ENCODE measurements around the gene IRF4.
"Not testable (repeated sequence)": the region's sequence is repeated elsewhere in the genome, so short reads cannot be mapped to it uniquely, and the experiment has no call there.

IRF4 gene

GRCh38 chr6:366389-367297 lies 24.9 kb upstream of the IRF4 start:
- no peak for DNase-seq

DNA sequence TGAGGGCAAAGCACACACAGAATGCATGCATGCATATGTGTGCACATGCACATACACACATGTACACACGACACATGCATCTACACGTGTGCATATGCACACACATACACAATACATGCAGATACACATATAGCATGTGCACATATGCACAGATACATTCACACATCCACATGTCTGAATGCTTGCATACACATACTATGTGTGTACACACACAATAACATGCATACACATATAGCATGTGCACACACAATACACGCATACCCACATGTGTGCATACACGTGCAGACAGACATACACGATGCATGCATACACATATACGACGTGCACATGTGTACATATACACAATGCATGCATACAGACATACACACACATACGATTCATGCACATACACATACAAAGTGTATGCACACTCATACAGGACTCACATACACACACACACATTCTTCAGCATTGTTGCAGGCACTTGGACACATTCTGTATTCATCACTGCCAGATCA lies 24.2 kb upstream of the IRF4 start:
- no peak for DNase-seq

GRCh38 chr6:367891-368630 lies 23.5 kb upstream of the IRF4 start:
- DNase-seq, result no peak

DNA sequence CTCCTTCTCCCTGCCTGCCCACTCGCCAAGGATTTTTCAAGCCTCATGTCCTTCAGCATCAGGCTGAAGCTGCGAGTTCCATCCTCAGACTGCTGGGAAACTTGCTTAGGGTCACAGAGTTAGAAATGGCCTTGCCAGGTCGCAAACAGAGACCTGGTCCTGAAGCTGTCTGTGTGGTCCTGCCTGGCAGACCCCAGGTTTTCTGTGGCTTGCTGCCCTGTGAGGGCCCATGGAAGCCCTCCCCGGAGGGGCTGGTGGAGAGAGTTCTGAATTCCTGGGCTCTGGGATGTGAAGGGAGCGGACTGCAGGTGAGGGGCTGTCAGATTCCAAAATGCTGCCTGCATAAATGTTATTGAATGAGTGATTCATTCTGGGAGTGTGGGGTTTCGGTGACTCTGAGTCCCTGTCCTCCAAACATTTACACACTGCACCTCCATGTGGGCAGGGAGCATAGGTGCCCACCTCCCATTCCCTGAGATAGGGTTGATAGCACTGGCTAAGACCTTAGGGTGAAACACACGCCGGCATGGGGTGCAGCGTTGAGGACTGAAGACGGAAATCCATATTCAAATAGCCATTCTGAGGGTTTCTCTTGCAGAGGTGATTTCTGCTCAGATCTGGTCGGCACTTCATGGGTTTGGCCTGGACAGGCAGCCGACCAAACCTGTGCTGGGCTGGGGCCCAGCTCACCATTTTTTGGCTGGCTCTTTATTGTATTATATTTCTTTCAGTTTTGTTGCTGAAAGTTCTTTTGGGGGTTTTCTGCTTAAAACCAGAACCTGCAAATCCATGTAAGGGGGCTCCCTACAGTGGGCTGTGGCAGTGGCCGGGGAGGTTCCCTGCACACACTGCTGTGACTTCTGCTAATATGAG lies 21.8 kb upstream of the IRF4 start:
- DNase-seq, result no peak

- no peak for DNase-seq
Measured at GRCh38 chr6:370555-370954, 21.0 kb upstream of the IRF4 start.

DNA sequence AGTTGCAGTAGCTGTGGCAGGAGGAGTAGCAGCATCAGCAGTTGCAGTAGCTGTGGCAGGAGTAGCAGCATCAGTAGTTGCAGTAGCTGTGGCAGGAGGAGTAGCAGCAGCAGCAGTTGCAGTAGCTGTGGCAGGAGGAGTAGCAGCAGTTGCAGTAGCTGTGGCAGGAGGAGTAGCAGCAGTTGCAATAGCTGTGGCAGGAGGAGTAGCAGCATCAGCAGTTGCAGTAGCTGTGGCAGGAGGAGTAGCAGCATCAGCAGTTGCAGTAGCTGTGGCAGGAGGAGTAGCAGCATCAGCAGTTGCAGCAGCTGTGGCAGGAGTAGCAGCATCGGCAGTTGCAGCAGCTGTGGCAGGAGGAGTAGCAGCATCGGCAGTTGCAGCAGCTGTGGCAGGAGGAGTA lies 19.7 kb upstream of the IRF4 start:
- not testable (repeated sequence) for DNase-seq

- no peak for DNase-seq
Measured at GRCh38 chr6:372336-372911, 19.1 kb upstream of the IRF4 start.

GRCh38 chr6:373031-373430 lies 18.5 kb upstream of the IRF4 start:
- DNase-seq, result no peak

GRCh38 chr6:373773-374724 lies 17.5 kb upstream of the IRF4 start:
- no peak for DNase-seq

GRCh38 chr6:374956-375355 lies 16.6 kb upstream of the IRF4 start:
- no peak for DNase-seq

- no peak for DNase-seq
Measured at GRCh38 chr6:376827-377640, 14.5 kb upstream of the IRF4 start.

- DNase-seq, result not testable (repeated sequence)
Measured at GRCh38 chr6:377641-378020, 13.9 kb upstream of the IRF4 start.

DNA sequence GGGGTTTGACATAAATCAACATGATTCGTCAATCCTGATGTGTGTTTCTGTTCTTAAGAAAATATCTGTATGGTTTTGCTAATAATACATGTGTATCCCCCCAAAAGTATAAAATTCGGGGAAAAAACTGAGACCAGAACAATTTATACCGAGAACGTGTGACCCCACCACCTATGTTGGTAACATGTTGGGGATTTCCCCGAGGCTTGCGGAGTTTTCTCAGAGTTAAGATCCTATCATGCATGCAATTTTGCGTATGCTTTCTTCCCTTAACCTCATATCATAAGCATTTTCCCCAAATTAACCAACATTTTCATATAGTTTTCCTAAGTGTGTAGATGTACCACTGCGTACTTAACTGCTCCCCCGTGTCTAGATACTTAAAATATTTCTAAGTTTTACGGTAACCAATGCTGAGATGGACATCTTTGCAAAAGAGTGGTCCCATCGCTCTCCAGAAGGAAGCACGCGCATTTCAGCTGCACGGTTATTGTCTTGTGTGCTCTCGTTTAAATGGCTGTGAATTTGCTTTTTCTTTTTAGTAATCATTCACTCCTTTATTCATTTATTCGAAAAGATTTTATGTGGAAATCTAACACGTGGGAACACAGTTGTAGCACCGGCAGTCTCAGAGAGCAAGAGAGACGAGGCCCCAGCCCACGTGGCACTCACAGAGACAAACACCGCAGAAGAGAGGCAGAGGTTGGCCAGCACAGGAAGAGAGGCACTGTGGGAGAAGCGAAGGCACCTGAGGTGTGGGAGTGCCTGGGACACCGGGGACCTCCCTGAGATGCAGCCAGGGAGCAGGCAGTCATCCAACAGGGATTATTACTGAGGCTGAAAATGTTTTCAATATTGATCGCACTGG lies 13.2 kb upstream of the IRF4 start:
- no peak for DNase-seq

DNA sequence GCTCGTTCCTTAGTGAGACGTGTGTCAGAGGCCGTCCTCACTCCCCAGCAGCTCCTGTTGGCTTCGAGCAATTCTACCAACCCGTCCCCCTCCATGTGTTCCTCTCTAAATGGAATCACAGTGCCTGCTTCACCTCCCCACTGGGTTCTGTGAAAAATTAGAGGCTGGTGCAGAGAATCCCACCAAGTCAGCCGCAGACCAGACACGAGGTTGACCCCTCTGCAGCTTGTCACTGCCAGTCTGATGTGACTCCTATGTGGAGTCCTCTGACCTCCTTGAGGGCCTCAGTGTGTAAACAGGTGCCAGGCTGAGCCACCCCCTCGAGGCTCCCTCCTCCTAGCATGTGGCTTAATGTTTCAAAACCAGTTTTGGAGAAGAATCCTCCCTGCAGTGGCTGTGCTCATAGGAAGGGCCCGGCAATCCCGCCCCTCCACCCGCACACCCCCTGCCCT lies 12.6 kb upstream of the IRF4 start:
- no peak for DNase-seq

DNA sequence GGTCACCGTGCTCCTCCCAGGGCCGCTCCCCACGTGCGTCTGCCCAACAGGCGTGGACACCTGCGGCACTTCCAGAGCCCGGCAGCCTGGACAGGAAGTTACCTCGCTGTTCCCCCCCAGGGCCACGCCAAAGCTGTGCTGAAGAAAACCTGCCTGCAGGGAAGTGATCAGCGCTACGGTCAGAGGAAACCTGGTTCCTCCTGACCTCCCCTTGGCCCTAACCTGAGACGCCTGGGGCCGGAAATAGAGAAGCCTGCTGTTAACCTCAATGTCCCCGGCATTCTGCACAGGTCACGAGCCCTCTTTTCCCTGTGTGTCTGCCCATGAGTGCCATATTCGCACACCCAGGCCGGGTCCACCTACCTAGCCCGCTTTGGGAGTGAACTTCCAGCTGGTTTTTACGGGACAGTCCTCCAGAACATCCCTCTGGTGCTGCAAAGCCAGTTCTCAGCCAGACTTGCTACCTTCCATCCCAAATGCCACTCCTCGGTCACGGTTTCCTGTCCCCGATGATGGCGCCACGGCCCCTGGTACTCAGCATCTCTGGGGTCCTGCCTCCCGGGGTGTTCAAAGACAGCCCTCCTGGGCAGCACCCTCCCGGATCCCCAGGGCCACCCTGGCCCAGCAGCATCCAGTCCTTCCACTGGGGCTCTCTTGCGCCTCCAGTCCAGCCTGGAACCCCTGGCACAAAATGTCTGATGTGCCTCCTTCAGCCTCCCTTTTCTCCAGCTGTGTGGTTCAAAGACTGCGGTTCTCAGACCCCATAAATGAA lies 12.0 kb upstream of the IRF4 start:
- no peak for DNase-seq

DNA sequence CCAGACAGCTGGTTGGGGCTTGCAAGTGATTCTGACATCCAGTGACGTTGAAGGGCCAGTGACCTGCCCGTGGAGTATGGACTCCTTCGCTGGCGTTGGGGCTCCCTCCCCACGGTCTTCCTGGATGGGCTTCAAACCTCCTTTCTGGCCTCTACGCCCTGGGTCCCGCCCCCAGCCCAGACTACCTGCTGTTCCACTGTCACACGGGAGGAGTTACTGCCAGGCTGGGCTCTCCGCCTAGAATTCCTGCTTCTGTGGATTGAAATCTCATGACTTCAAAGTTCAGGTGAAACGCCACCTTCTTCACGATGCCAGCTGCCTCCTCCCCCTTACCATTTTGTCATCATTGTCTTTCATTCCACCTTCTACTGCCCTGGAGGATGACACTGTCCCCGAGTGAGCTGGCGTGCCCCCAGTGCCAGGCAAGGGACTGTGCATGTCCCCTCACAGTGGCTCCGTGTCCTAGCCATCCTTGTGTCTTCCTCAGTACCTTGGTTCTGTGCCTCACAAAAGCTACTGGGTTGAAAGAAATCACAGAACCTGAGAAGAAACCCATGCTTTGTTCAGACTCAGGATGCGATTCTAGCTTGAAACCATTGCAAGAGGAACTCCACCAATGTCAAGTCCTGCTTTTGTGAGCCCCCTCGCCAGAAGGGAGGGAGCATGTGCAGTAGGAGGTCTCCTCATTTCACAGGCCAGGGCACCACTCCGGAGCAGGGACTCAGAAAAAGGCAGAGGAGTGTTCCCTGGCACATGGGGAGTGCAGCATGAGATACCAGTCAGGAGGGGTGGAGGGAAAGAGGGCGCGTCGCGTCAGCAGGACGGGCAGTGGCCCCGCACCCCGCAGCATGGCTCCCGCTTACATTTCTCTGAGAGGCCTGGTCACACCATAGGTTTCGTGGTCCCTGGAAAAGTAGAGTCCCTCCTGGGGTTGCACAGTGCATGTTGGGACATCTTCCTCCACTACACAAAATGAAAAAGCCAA lies 11.0 kb upstream of the IRF4 start:
- DNase-seq, result no peak

DNA sequence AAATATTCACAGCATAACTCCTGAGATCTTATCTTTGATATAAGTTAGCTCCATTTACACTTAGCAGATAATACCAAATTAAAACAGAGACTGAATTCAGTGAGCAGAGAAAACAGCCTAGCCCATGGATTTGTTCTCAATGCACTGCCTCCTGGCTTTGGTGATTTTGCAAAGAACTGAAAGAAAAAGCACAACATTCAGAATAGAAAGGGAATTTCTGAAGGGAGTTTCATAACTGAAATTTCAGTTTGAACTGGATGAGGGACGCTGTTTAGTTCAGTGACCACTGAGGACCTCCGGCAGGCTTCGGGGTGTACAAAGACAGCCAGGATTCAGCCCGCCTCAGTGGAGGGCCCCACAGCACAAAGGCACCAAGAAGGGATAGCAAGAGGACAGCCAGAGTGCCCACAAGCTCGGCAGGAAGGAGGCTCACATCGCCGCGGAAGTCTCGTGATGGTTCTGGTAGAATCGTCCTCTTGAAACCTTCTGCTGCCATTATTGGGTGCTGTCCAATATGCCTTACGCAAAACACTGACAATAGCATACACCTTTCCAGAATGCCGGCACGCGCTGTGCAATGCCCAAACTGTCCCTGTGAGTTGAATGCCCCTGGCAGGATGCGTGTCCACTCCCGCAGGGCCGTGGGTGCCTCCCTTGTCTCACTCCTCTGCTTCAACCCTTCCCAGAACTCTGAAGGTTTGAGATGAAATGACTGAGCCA lies 9.7 kb upstream of the IRF4 start:
- no peak for DNase-seq
